HG03571 (cell line): ENCODE data around the gene LPIN3.
"Not testable (repeated sequence)": the region's sequence is repeated elsewhere in the genome, so short reads cannot be mapped to it uniquely, and the experiment has no call there.

Source experiments
- ATAC-seq: cut with Tn5 transposase; IDR thresholded peaks from one replicate; pipeline ENCODE4 v1.9.1; 2021; ENCODE audit not compliant: unreplicated experiment

LPIN3 gene

GRCh38 chr20:41340327-41341055, at the start of gene LPIN3:
Gene LPIN3, plus strand, starts transcription at chr20:41340821. Its CDS starts 4,983 bp downstream, at chr20:41345804.
- ATAC-seq: no peak

GRCh38 chr20:41293269-41294037, 47.2 kb upstream of the LPIN3 start:
- ATAC-seq: no peak

GRCh38 chr20:41299899-41300298, 40.7 kb upstream of the LPIN3 start:
- ATAC-seq: no peak

GRCh38 chr20:41300383-41300782, 40.2 kb upstream of the LPIN3 start:
- ATAC-seq: no peak

GRCh38 chr20:41300886-41301285, 39.7 kb upstream of the LPIN3 start:
- ATAC-seq: no peak

GRCh38 chr20:41304002-41304401, 36.6 kb upstream of the LPIN3 start:
- no peak for ATAC-seq

GRCh38 chr20:41304424-41305079, 36.1 kb upstream of the LPIN3 start:
- no peak for ATAC-seq

- peak; percentile 88 for ATAC-seq
Observed at GRCh38 chr20:41306061-41306727, 34.4 kb upstream of the LPIN3 start.

GRCh38 chr20:41307021-41307420, 33.6 kb upstream of the LPIN3 start:
- no peak for ATAC-seq

- ATAC-seq: no peak
Observed at GRCh38 chr20:41308290-41308711, 32.3 kb upstream of the LPIN3 start.

- ATAC-seq: no peak
Observed at GRCh38 chr20:41308726-41309413, 31.8 kb upstream of the LPIN3 start.

GRCh38 chr20:41309817-41310216, 30.8 kb upstream of the LPIN3 start:
- ATAC-seq: no peak

GRCh38 chr20:41312009-41312408, 28.6 kb upstream of the LPIN3 start:
- ATAC-seq: not testable (repeated sequence)

GRCh38 chr20:41314386-41314785, 26.2 kb upstream of the LPIN3 start:
- no peak for ATAC-seq

- ATAC-seq: no peak
Observed at GRCh38 chr20:41316051-41316450, 24.6 kb upstream of the LPIN3 start.

GRCh38 chr20:41316602-41317545, 23.7 kb upstream of the LPIN3 start:
- ATAC-seq: peak; percentile 48

GRCh38 chr20:41317546-41318270, 22.9 kb upstream of the LPIN3 start, which contains the start of gene ZHX3:
Gene ZHX3, minus strand, starts transcription at chr20:41317731. Its CDS starts 112,815 bp downstream, at chr20:41204916.
- peak; percentile 98 for ATAC-seq

GRCh38 chr20:41318271-41318649, 22.4 kb upstream of the LPIN3 start:
- ATAC-seq: no peak

GRCh38 chr20:41320441-41320840, 20.2 kb upstream of the LPIN3 start:
- ATAC-seq: no peak
